Kidney (tissue), 14 donors: ENCODE measurements around the gene STXBP6. TPM values are rescaled to one million over a fixed set of nuclear protein-coding genes. Genes with fewer than 3 reads are reported as not detected.

Source experiments
- DNase-seq, 5 donors: peaks; one replicate each; pipeline ENCODE4 v3.0.0-alpha.2; 2013 to 2020
- FAIRE-seq: peaks from 2 replicates; lab custom pipeline; 2012; peaks lifted over from hg19 to GRCh38; lab: Jason Lieb, UNC
- H3K27ac ChIP-seq, 2 donors: one replicate each; pipeline ENCODE4 v1.7.0; 2013; ENCODE audit warnings: low read depth in 2 of 2, low read length in 2 of 2, inconsistent platforms in 1 of 2
- H3K27me3 ChIP-seq: one replicate; pipeline ENCODE4 v1.7.1; 2013; ENCODE audit warnings: low read length, inconsistent platforms; ENCODE audit not compliant: control insufficient read depth, insufficient read depth
- H3K36me3 ChIP-seq, 3 donors: one replicate each; pipeline versions ENCODE4 v1.7.0 to v1.7.1; 2013; ENCODE audit warnings: low read length in 3 of 3, control low read depth in 1 of 3, inconsistent platforms in 1 of 3; ENCODE audit not compliant: insufficient read depth in 3 of 3, control insufficient read depth in 2 of 3
- H3K4me1 ChIP-seq, 3 donors: one replicate each; pipeline versions ENCODE4 v1.7.0 to v1.7.1; 2013; ENCODE audit warnings: low read length in 3 of 3, inconsistent platforms in 1 of 3, low read depth in 1 of 3; ENCODE audit not compliant: control insufficient read depth in 2 of 3, insufficient read depth in 2 of 3
- H3K4me3 ChIP-seq, 3 donors: one replicate each; pipeline versions ENCODE4 v1.7.0 to v1.8.1; 2013; ENCODE audit warnings: low read length in 3 of 3, control low read depth in 1 of 3, inconsistent platforms in 1 of 3
- H3K9ac ChIP-seq, 3 donors: one replicate each; pipeline versions ENCODE4 v1.7.0 to v1.7.1; 2013; ENCODE audit warnings: low read length in 3 of 3, control low read depth in 1 of 3, inconsistent platforms in 1 of 3
- H3K9me3 ChIP-seq, 3 donors: one replicate each; pipeline versions ENCODE4 v1.7.0 to v1.7.1; 2013; ENCODE audit warnings: low read length in 3 of 3, control low read depth in 1 of 3, inconsistent platforms in 1 of 3; ENCODE audit not compliant: control insufficient read depth in 2 of 3, insufficient read depth in 1 of 3
- CTCF ChIP-seq: IDR thresholded peaks from 3 replicates; pipeline ENCODE4 v1.5.1; 2012; ENCODE audit warnings: mild to moderate bottlenecking, moderate library complexity, borderline replicate concordance; ENCODE audit not compliant: insufficient read depth; ENCODE audit errors: extremely low read depth
- intact Hi-C: fragments of 100-400 bp; cut with DNase I; formaldehyde crosslinking; loops from one replicate; pipeline ENCODE4 v1.11.1; 2022
- polyA plus RNA-seq: library from polyadenylated mRNA; stranded (reverse); fragments of 350-450 nt; fragmentation: Illumina TruSeq; extraction: RNeasy Lipid Tissue Mini Kit (QIAGEN cat#74804); gene quantifications from one replicate; pipeline ENCODE4 v1.2.3, GENCODE V29; 2014; ENCODE audit warnings: low read depth, low replicate concordance; ENCODE audit not compliant: insufficient read depth
- total RNA-seq: library from RNA; stranded (reverse); fragmentation: NEBNext Ultra II Directional; extraction: Animal tissue kit (Norgen Biotek cat#: 25700); gene quantifications from one replicate; pipeline ENCODE4 v1.2.1, GENCODE V29; 2021
- donor health status: control.
- donor health status: control.
- donor health status: control.
- donor health status: control.
- donor health status: control.
- donor health status: DM: yes; HTN: yes; CAD: no.
- donor health status: Normal renal cell carcinoma (clear cell type).

Gene STXBP6
- total and polyA plus RNA-seq, 2 donors from 2014 or later: 2.8 to 3.9 TPM

- DNase-seq: no peak
- intact Hi-C loops: no loop called here
- Histone ChIP-seq H3K27me3 (no peaks in the 10 kb centered on the region), H3K9ac (no peak overlapping the region), H3K36me3 (no peaks in the 10 kb centered on the region), H3K4me1 (no peaks in the 10 kb centered on the region), H3K4me3 (no peak overlapping the region), H3K9me3 (no peaks in the 10 kb centered on the region), H3K27ac (no peak overlapping the region)
- no peak for FAIRE-seq
- TF ChIP-seq CTCF: no peak
Observed at GRCh38 chr14:24852312-24853060, 197.5 kb downstream of the STXBP6 start.

- intact Hi-C loops: no loop called here
- no peak for TF ChIP-seq CTCF
- H3K4me1 ChIP-seq: no peaks in the 10 kb centered on the region
- H3K27ac ChIP-seq: no peak overlapping the region
- H3K9ac ChIP-seq: no peak overlapping the region
- no peak for DNase-seq
- H3K36me3 ChIP-seq: no peaks in the 10 kb centered on the region
- no peak for FAIRE-seq
- H3K27me3 ChIP-seq: no peaks in the 10 kb centered on the region
- no peaks in the 10 kb centered on the region for H3K9me3 ChIP-seq
- H3K4me3 ChIP-seq: no peak overlapping the region
Observed at GRCh38 chr14:24851837-24852236, 198.1 kb downstream of the STXBP6 start.

- Histone ChIP-seq H3K27me3 (no peaks in the 10 kb centered on the region), H3K4me3 (no peak overlapping the region), H3K9me3 (no peaks in the 10 kb centered on the region), H3K27ac (no peak overlapping the region), H3K4me1 (no peaks in the 10 kb centered on the region), H3K9ac (no peak overlapping the region), H3K36me3 (no peaks in the 10 kb centered on the region)
- TF ChIP-seq CTCF: no peak
- DNase-seq (no peak), FAIRE-seq (no peak)
- intact Hi-C loops: no loop called here
Observed at GRCh38 chr14:24851406-24851805, 198.5 kb downstream of the STXBP6 start.
